Endodermal cell (in vitro differentiated cells): ENCODE measurements around the gene TLR2. TPM values are rescaled to one million over a fixed set of nuclear protein-coding genes. Genes with fewer than 3 reads are reported as not detected.
A peak's percentile ranks its signal among the peaks of the same experiment; 100 is the strongest.

ENCODE experiments used
- DNase-seq: peaks from one replicate; pipeline ENCODE4 v3.0.0-alpha.2; 2017
- H3K27ac ChIP-seq: 2 replicates; pipeline ENCODE4 v1.5.1; 2013; ENCODE audit warnings: mild to moderate bottlenecking, low read depth, low read length, moderate library complexity
- H3K27me3 ChIP-seq: 2 replicates; pipeline ENCODE4 v1.6.1; 2013; ENCODE audit warnings: mild to moderate bottlenecking, low read length, moderate library complexity; ENCODE audit not compliant: insufficient read depth, control insufficient read depth, poor library complexity, severe bottlenecking
- H3K36me3 ChIP-seq: 2 replicates; pipeline ENCODE4 v1.7.0; 2013; ENCODE audit warnings: mild to moderate bottlenecking, low read length, moderate library complexity; ENCODE audit not compliant: control insufficient read depth, insufficient read depth
- H3K4me1 ChIP-seq: one replicate; pipeline ENCODE4 v1.7.0; 2013; ENCODE audit warnings: low read length; ENCODE audit not compliant: control insufficient read depth, insufficient read depth
- H3K4me3 ChIP-seq: 2 replicates; pipeline ENCODE4 v1.5.1; 2013; ENCODE audit warnings: mild to moderate bottlenecking, low read length, moderate library complexity
- H3K9ac ChIP-seq: 2 replicates; pipeline ENCODE4 v1.6.1; 2013; ENCODE audit warnings: mild to moderate bottlenecking, low read length, moderate library complexity; ENCODE audit not compliant: poor library complexity, severe bottlenecking; ENCODE audit errors: extremely low read depth
- H3K9me3 ChIP-seq: 2 replicates; pipeline ENCODE4 v1.6.1; 2013; ENCODE audit warnings: mild to moderate bottlenecking, low read length, moderate library complexity; ENCODE audit not compliant: control insufficient read depth
- H3K27ac Mint-ChIP-seq: 2 replicates; pipeline ENCODE4 v1.8.0; 2020; ENCODE audit warnings: mixed read lengths
- H3K27me3 Mint-ChIP-seq: 2 replicates; pipeline ENCODE4 v1.8.0; 2021; ENCODE audit warnings: mild to moderate bottlenecking, mixed read lengths; ENCODE audit not compliant: insufficient read depth
- H3K36me3 Mint-ChIP-seq: 2 replicates; pipeline ENCODE4 v1.8.0; 2020; ENCODE audit warnings: low read depth, mixed read lengths
- H3K4me1 Mint-ChIP-seq: 2 replicates; pipeline ENCODE4 v1.8.0; 2020; ENCODE audit warnings: mixed read lengths
- H3K4me3 Mint-ChIP-seq: 2 replicates; pipeline ENCODE4 v1.8.0; 2020; ENCODE audit warnings: mild to moderate bottlenecking, moderate library complexity, mixed read lengths
- H3K9me3 Mint-ChIP-seq: 2 replicates; pipeline ENCODE4 v1.8.0; 2020; ENCODE audit warnings: mild to moderate bottlenecking, mixed read lengths
- WGBS, 2 experiments: methylation state at CpG; one replicate each; pipeline versions ENCODE4 v1.1.5 to v1.1.7; 2013; ENCODE audit warnings: missing lambda C conversion rate in 2 of 2, mixed read lengths in 1 of 2; ENCODE audit not compliant: insufficient coverage in 1 of 2, insufficient read length in 1 of 2; 5-methylcytosine and 5-hydroxymethylcytosine counted together
- total RNA-seq, 2 donors: library from RNA; stranded (reverse); fragmentation: NEBNext Ultra II Directional in 1 of 2; extraction: Animal tissue kit (Norgen Biotek cat#: 25700) in 1 of 2; gene quantifications; 2 replicates in 1 of 2; 3 replicates in 1 of 2; pipeline ENCODE4 v1.2.1, GENCODE V29; 2021
- TF ChIP-seq, protein P1 (sequence below): fragments of 200-600 bp; sonication (generic); conservative IDR thresholded peaks from 2 replicates; pipeline ENCODE4 v1.5.0; 2021; ENCODE audit warnings: antibody characterized with exemption, mild to moderate bottlenecking

Gene TLR2
- total RNA-seq, 2 donors from 2014 or later, result 0.53 to 0.89 TPM

DNA sequence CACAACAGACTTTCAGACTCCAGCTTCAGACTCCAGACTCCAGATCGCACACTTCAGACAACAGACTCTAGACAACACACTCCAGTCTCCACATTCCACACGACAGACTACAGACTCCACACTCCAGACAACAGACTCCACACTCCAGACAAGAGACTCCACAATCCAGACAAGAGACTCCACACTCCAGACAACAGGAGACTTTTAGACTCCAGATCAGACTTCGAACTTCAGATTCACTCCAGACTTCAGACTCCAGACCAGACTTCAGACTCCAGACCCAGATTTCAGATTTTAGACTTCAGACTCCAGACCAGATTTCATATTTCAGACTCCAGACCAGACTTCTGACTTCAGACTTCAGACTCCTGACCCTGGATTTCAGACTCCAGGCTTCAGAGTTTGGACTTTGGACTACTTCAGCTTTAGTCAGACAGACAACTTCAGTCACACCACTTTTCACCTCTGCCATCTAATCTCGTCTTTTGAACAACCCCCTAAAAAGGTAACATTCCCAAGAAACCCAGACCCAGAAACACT lies 29.0 kb upstream of the TLR2 start:
- Mint-ChIP-seq H3K9me3 (no peaks in the 10 kb centered on the region), H3K4me1 (peaks cover 5% of the 10 kb centered on the region), H3K36me3 (no peaks in the 10 kb centered on the region), H3K27ac (peak overlapping the region; percentile 10), H3K27me3 (peaks cover 7% of the 10 kb centered on the region), H3K4me3 (no peak overlapping the region)
- Histone ChIP-seq H3K4me1 (no peaks in the 10 kb centered on the region), H3K27ac (no peak overlapping the region), H3K27me3 (no peaks in the 10 kb centered on the region), H3K36me3 (no peaks in the 10 kb centered on the region), H3K4me3 (no peak overlapping the region), H3K9ac (no peak overlapping the region), H3K9me3 (no peaks in the 10 kb centered on the region)
- 64 to 100% methylated on average over 1 to 4 of the region's 4 CpGs for WGBS, 2 experiments
- no peak for DNase-seq
- TF ChIP-seq, protein P1, sequence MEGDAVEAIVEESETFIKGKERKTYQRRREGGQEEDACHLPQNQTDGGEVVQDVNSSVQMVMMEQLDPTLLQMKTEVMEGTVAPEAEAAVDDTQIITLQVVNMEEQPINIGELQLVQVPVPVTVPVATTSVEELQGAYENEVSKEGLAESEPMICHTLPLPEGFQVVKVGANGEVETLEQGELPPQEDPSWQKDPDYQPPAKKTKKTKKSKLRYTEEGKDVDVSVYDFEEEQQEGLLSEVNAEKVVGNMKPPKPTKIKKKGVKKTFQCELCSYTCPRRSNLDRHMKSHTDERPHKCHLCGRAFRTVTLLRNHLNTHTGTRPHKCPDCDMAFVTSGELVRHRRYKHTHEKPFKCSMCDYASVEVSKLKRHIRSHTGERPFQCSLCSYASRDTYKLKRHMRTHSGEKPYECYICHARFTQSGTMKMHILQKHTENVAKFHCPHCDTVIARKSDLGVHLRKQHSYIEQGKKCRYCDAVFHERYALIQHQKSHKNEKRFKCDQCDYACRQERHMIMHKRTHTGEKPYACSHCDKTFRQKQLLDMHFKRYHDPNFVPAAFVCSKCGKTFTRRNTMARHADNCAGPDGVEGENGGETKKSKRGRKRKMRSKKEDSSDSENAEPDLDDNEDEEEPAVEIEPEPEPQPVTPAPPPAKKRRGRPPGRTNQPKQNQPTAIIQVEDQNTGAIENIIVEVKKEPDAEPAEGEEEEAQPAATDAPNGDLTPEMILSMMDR, result no peak

DNA sequence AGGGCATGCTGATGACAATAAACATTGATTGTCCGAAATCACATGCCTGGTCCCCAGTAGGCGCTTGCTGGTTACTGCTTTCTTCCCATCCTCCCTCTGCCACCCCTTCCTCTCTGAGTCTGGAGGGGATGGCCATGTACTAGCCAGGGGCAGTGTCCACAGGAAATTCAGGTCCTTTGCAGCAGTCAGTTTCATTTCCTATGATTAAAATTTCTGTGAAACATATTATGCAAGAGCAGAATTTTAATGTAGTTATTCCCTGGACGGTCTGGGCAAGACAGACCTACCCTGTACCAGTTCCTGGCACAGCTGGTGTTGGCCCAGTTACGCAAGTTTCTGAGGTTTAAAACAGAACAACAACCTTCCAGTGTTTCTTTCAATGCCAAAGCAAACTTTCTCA lies 28.2 kb upstream of the TLR2 start:
- no peaks in the 10 kb centered on the region for H3K27me3 ChIP-seq
- no peaks in the 10 kb centered on the region for H3K9me3 ChIP-seq
- Mint-ChIP-seq H3K9me3 (no peaks in the 10 kb centered on the region), H3K4me3 (no peak overlapping the region), H3K36me3 (no peaks in the 10 kb centered on the region), H3K27me3 (peaks cover 7% of the 10 kb centered on the region), H3K27ac (no peak overlapping the region), H3K4me1 (peaks cover 5% of the 10 kb centered on the region)
- no peak for DNase-seq
- no peak overlapping the region for H3K27ac ChIP-seq
- H3K4me1 ChIP-seq, result no peaks in the 10 kb centered on the region
- TF ChIP-seq, protein P1, result no peak
- H3K4me3 ChIP-seq, result no peak overlapping the region
- WGBS, 2 experiments, result 90 to 100% methylated on average over 2 to 4 of the region's 4 CpGs
- H3K36me3 ChIP-seq, result no peaks in the 10 kb centered on the region
- no peak overlapping the region for H3K9ac ChIP-seq

DNA sequence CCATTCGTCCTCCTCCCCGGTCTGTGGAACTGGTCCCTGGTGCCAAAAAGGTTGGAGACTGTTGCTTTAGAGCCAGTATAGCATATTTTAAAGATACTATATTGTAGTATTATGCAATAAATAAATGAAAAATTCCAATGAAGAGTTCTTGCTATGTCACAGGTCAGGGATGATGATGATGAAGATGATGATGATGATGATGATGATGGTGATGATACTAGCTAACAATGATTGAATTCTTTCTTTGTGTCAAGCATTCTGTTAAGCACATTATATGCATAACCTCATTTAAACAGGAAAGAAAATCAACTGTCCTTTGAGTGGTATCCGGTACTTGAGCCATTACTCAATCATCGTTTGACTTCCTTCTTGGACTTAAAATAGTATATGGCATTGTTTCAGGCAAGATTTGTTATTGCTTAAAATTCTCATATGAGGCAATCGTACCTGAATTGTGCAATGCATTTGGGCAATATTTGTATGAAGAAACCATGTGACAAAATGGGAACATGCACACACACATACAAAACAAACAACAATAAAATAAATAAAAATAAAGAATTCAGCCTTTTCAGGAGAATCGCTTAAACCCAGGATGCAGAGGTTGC lies 22.8 kb upstream of the TLR2 start:
- no peak overlapping the region for H3K4me3 Mint-ChIP-seq
- H3K9me3 Mint-ChIP-seq, result peaks cover 19% of the 10 kb centered on the region
- WGBS, 2 experiments, result 93 to 96% methylated on average over 2 to 6 of the region's 6 CpGs
- H3K9me3 ChIP-seq, result no peaks in the 10 kb centered on the region
- H3K36me3 Mint-ChIP-seq, result no peaks in the 10 kb centered on the region
- peaks cover 11% of the 10 kb centered on the region for H3K27me3 Mint-ChIP-seq
- no peak overlapping the region for H3K27ac Mint-ChIP-seq
- H3K27ac ChIP-seq, result no peak overlapping the region
- no peak overlapping the region for H3K9ac ChIP-seq
- H3K4me3 ChIP-seq, result no peak overlapping the region
- TF ChIP-seq, protein P1, result no peak
- no peaks in the 10 kb centered on the region for H3K4me1 ChIP-seq
- no peak for DNase-seq
- no peaks in the 10 kb centered on the region for H3K27me3 ChIP-seq
- no peaks in the 10 kb centered on the region for H3K4me1 Mint-ChIP-seq
- H3K36me3 ChIP-seq, result no peaks in the 10 kb centered on the region
